Measurements from ENCODE around the gene CFAP43. TPM values are rescaled to one million over a fixed set of nuclear protein-coding genes. Genes with fewer than 3 reads are reported as not detected.
A peak's percentile ranks its signal among the peaks of the same experiment; 100 is the strongest.

Gene CFAP43
- total and polyA plus RNA-seq, 9 of the 15 experiments (the other 6 are each of a cell fraction or from before 2014, with no cell fraction given), result 0.07 to 0.86 (median 0.11) TPM; not detected in 1

- TF ChIP-seq ETV5 (CRISPR knock-in tag; IDR thresholded peaks at IDR 0.05; ENCODE audit: low read depth) (0 out of 2 replicates have a peak, but pooled peaks have one; percentile 54), KDM4B (IDR thresholded peaks at IDR 0.05; ENCODE audit: borderline replicate concordance in 2 of 2, low read depth in 1 of 2) (no peak), ZNF165 (CRISPR knock-in tag; IDR thresholded peaks at IDR 0.05; ENCODE audit: borderline replicate concordance) (no peak), CBX1 (IDR thresholded peaks at IDR 0.05; ENCODE audit: low read depth) (no peak), CEBPZ (IDR thresholded peaks at IDR 0.05; ENCODE audit: borderline replicate concordance, low read depth, low read length) (no peak), ID3 (CRISPR knock-in tag; IDR thresholded peaks at IDR 0.05) (no peak), ID3 (tag; IDR thresholded peaks at IDR 0.05) (no peak), TAL1 (IDR thresholded peaks at IDR 0.05) (no peak), NR4A1 (CRISPR knock-in tag; IDR thresholded peaks at IDR 0.05) (no peak), NR4A1 (tag; IDR thresholded peaks at IDR 0.05) (no peak), RAD51 (IDR thresholded peaks at IDR 0.05; ENCODE audit: borderline replicate concordance, low read depth) (no peak), SNRNP70 (optimal IDR thresholded peaks at IDR 0.05; ENCODE audit: low read depth, low read length) (no peak), PBX2 (CRISPR knock-in tag; IDR thresholded peaks at IDR 0.05; ENCODE audit: low read depth) (peak; percentile 56; the same call in 1 of the 2 replicates), PBX2 (tag; conservative IDR thresholded peaks at IDR 0.05; ENCODE audit: low read depth) (peak; percentile 78), IFI16 (CRISPR knock-in tag; IDR thresholded peaks at IDR 0.05) (no peak), ILF3 (IDR thresholded peaks at IDR 0.05; ENCODE audit: borderline replicate concordance) (no peak), ZEB2 (IDR thresholded peaks at IDR 0.05) (no peak), HOMEZ (CRISPR knock-in tag; IDR thresholded peaks at IDR 0.05) (no peak), ZNF197 (CRISPR knock-in tag; IDR thresholded peaks at IDR 0.05; ENCODE audit: low read depth) (peak; percentile 77; the same call in 1 of the 2 replicates), HOXB6 (CRISPR knock-in tag; IDR thresholded peaks at IDR 0.05; ENCODE audit: borderline replicate concordance) (no peak), MTA3 (IDR thresholded peaks at IDR 0.05; ENCODE audit: borderline replicate concordance) (peak; percentile 47; the same call in 1 of the 2 replicates)
Observed at GRCh38 chr10:104121485-104122224, 110.5 kb downstream of the CFAP43 start, which contains the start of gene SFR1 (continued).
